Mucosa of stomach (tissue), 1 donor: ENCODE results near the gene CCDC91.

Experiments used
- H3K27me3 ChIP-seq: one replicate; pipeline ENCODE4 v1.7.0; 2013; ENCODE audit warnings: mild to moderate bottlenecking, low read length; ENCODE audit not compliant: control insufficient read depth, insufficient read depth
- H3K36me3 ChIP-seq: one replicate; pipeline ENCODE4 v1.7.0; 2013; ENCODE audit warnings: low read length; ENCODE audit not compliant: control insufficient read depth, insufficient read depth
- H3K4me1 ChIP-seq: one replicate; pipeline ENCODE4 v1.7.0; 2013; ENCODE audit warnings: mild to moderate bottlenecking, low read length; ENCODE audit not compliant: control insufficient read depth, insufficient read depth
- H3K4me3 ChIP-seq: one replicate; pipeline ENCODE4 v1.7.0; 2013; ENCODE audit warnings: low read length
- H3K9ac ChIP-seq: one replicate; pipeline ENCODE4 v1.7.0; 2013; ENCODE audit warnings: mild to moderate bottlenecking, low read length, moderate library complexity
- H3K9me3 ChIP-seq: one replicate; pipeline ENCODE4 v1.7.0; 2013; ENCODE audit warnings: mild to moderate bottlenecking, low read length, moderate library complexity; ENCODE audit not compliant: control insufficient read depth
- donor health status: Pancreatic carcinoma.

The CCDC91 gene

DNA sequence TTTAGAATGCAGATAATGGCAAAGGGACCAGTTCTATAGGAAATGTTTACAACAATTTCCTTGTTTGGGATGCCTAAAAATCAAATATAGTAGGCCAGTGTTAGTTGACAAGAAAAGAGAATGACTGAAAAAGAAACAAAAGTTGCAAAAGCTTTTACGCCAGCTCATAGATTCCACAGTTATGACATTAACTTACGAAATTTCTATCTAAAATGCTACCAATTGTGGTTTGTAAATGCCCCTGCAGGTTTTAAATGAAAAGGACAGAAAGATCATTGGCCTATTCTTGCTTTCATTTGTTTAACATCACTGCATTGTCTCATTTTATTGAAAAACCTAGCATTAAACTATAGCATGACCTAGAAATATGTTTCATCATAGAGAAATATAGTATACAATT, 345.8 kb downstream of the CCDC91 start:
- no peaks in the 10 kb centered on the region for H3K36me3 ChIP-seq
- H3K4me3 ChIP-seq, result no peak overlapping the region
- H3K27me3 ChIP-seq, result no peaks in the 10 kb centered on the region
- no peaks in the 10 kb centered on the region for H3K4me1 ChIP-seq
- no peaks in the 10 kb centered on the region for H3K9me3 ChIP-seq
- no peak overlapping the region for H3K9ac ChIP-seq

DNA sequence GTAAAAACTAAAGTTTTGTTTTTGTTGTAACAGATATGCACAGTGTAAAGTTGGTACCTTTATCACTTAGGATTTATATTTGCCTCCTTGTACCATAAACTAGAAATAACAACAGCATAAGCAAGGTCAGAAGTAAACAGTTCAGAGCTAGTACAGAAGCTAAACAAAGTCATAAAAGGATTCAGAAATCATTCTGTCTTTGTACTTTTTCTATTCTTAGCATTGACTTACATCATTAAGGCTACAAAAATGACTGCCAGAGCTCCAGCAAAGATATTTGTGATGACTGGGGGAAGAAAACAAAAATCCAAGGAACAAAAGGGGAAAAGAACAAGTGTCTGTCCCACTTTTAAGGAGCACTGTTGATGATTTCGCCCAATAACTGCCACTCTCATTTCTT, 347.2 kb downstream of the CCDC91 start:
- Histone ChIP-seq H3K27me3 (no peaks in the 10 kb centered on the region), H3K4me1 (no peaks in the 10 kb centered on the region), H3K9me3 (no peaks in the 10 kb centered on the region), H3K36me3 (no peaks in the 10 kb centered on the region), H3K4me3 (no peak overlapping the region), H3K9ac (no peak overlapping the region)

GRCh38 chr12:28539691-28540323, 349.6 kb downstream of the CCDC91 start:
- Histone ChIP-seq H3K9me3 (no peaks in the 10 kb centered on the region), H3K9ac (no peak overlapping the region), H3K36me3 (no peaks in the 10 kb centered on the region), H3K4me3 (no peak overlapping the region), H3K27me3 (no peaks in the 10 kb centered on the region), H3K4me1 (no peaks in the 10 kb centered on the region)

DNA sequence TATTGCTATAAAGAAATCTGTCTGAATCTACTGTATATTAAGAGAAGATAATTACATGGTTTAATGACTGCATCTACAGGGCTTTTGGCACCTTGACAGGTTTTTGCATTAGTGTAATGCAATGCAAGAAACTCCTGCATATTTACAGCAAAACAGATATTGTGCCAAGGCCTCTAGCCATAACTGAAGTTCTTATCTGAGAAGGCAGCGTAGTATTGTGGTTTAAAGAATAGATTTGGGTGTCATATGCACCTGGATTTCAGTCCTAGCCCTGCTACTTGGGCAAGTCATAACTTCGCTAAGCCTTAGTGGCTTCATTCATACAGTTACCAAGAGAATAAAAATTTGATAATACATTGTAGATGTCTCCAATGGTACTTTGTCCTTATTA, 350.1 kb downstream of the CCDC91 start:
- no peaks in the 10 kb centered on the region for H3K36me3 ChIP-seq
- H3K9me3 ChIP-seq, result no peaks in the 10 kb centered on the region
- no peak overlapping the region for H3K4me3 ChIP-seq
- no peak overlapping the region for H3K9ac ChIP-seq
- H3K4me1 ChIP-seq, result no peaks in the 10 kb centered on the region
- no peaks in the 10 kb centered on the region for H3K27me3 ChIP-seq

GRCh38 chr12:28543021-28543890, 353.0 kb downstream of the CCDC91 start:
- no peak overlapping the region for H3K9ac ChIP-seq
- H3K36me3 ChIP-seq, result no peaks in the 10 kb centered on the region
- H3K9me3 ChIP-seq, result no peaks in the 10 kb centered on the region
- no peak overlapping the region for H3K4me3 ChIP-seq
- H3K4me1 ChIP-seq, result no peaks in the 10 kb centered on the region
- no peaks in the 10 kb centered on the region for H3K27me3 ChIP-seq

GRCh38 chr12:28550757-28551704, 360.8 kb downstream of the CCDC91 start:
- H3K9me3 ChIP-seq, result no peaks in the 10 kb centered on the region
- H3K36me3 ChIP-seq, result no peaks in the 10 kb centered on the region
- no peaks in the 10 kb centered on the region for H3K4me1 ChIP-seq
- H3K9ac ChIP-seq, result no peak overlapping the region
- no peaks in the 10 kb centered on the region for H3K27me3 ChIP-seq
- no peak overlapping the region for H3K4me3 ChIP-seq

GRCh38 chr12:28552251-28552970, 362.2 kb downstream of the CCDC91 start:
- H3K4me3 ChIP-seq, result no peak overlapping the region
- H3K4me1 ChIP-seq, result no peaks in the 10 kb centered on the region
- no peaks in the 10 kb centered on the region for H3K27me3 ChIP-seq
- no peaks in the 10 kb centered on the region for H3K9me3 ChIP-seq
- H3K36me3 ChIP-seq, result no peaks in the 10 kb centered on the region
- H3K9ac ChIP-seq, result no peak overlapping the region

GRCh38 chr12:28555748-28556147, 365.5 kb downstream of the CCDC91 start:
- H3K9me3 ChIP-seq, result no peaks in the 10 kb centered on the region

DNA sequence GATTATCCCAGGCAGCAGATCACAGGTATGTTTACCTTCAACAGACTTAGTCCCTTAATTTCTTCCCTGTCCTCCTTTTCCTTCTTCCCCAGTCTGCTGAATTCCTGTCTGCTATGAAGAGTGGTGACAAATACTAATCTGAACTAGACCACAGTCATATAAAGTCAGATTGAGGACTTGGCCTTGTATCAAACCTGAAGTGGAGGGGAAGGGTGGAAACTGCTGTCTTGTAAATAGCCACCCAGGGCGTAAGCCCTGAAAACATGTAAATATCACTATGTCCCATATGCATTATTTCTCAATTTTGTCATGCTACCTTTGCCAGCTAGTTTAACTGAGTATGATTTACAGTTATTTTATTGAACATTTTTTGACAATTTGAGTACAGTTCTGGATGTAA, 368.0 kb downstream of the CCDC91 start:
- H3K36me3 ChIP-seq, result no peaks in the 10 kb centered on the region
- H3K4me3 ChIP-seq, result no peak overlapping the region
- H3K9ac ChIP-seq, result no peak overlapping the region
- no peaks in the 10 kb centered on the region for H3K9me3 ChIP-seq
- H3K27me3 ChIP-seq, result no peaks in the 10 kb centered on the region
- no peaks in the 10 kb centered on the region for H3K4me1 ChIP-seq

More at GRCh38 chr12:28555748-28556147, 365.5 kb downstream of the CCDC91 start:
- no peak overlapping the region for H3K4me3 ChIP-seq
- no peaks in the 10 kb centered on the region for H3K27me3 ChIP-seq
- no peaks in the 10 kb centered on the region for H3K36me3 ChIP-seq
- H3K9ac ChIP-seq, result no peak overlapping the region
- H3K4me1 ChIP-seq, result no peaks in the 10 kb centered on the region

GRCh38 chr12:28563286-28563685, 373.0 kb downstream of the CCDC91 start:
- no peak overlapping the region for H3K4me3 ChIP-seq
- H3K27me3 ChIP-seq, result no peaks in the 10 kb centered on the region
- no peaks in the 10 kb centered on the region for H3K4me1 ChIP-seq
- H3K36me3 ChIP-seq, result no peaks in the 10 kb centered on the region
- no peak overlapping the region for H3K9ac ChIP-seq
- no peaks in the 10 kb centered on the region for H3K9me3 ChIP-seq

DNA sequence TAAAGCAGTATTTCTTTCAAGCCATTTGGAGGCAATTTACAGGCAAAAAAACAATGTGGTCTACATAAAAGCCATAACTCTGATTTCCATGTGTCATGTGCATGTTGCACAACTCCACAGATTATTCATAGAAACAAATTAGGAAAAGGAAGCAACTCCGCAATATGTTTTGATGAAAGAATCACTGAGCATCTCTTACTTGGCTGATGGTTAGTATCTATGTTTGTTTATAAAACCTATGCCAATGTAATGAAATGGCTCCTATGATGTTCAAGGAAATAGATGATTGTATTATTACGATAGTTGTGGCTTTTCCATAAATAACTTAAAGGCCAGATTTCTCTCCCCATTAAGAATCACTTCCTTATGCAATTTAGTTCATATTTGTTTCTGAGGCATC, 373.7 kb downstream of the CCDC91 start:
- Histone ChIP-seq H3K4me1 (no peaks in the 10 kb centered on the region), H3K36me3 (no peaks in the 10 kb centered on the region), H3K9me3 (no peaks in the 10 kb centered on the region), H3K27me3 (no peaks in the 10 kb centered on the region), H3K9ac (no peak overlapping the region), H3K4me3 (no peak overlapping the region)
